GM21576 (cell line): Measurements from ENCODE around the gene SEPTIN2.
"Not testable (repeated sequence)": the region's sequence is repeated elsewhere in the genome, so short reads cannot be mapped to it uniquely, and the experiment has no call there.

Experiments used
- ATAC-seq: cut with Tn5 transposase; IDR thresholded peaks from one replicate; pipeline ENCODE4 v1.9.1; 2021; ENCODE audit warnings: mild to moderate bottlenecking, moderate library complexity; ENCODE audit not compliant: unreplicated experiment

SEPTIN2 gene

GRCh38 chr2:241286348-241287090, 29.2 kb upstream of the SEPTIN2 start:
- ATAC-seq: no peak

DNA sequence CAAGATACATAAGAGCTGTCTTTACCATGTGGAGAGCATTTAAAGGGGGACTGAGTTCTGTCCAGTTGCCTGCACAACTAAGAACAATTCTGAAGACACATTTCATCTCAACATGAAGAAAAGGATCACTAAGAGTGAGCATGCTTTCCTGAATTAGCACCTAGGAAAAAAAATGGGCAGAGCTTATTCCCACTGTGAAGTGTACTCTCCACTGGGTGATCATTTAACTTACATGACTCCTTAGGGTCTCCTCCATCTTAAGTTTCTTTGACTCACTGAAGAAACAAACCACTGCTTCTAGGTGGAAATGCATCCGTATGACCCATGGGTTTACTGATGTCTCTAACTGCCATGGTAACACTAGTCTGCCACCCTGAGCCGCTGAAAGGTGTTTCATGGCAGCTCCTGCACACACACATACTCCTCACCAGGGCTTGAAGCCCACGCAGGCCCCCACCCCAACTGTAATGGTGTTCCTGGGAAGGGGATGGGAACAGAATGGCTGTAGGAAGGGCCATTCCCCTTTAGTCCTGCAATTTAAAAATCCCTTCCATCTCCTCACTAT, 27.3 kb upstream of the SEPTIN2 start:
- ATAC-seq: no peak

DNA sequence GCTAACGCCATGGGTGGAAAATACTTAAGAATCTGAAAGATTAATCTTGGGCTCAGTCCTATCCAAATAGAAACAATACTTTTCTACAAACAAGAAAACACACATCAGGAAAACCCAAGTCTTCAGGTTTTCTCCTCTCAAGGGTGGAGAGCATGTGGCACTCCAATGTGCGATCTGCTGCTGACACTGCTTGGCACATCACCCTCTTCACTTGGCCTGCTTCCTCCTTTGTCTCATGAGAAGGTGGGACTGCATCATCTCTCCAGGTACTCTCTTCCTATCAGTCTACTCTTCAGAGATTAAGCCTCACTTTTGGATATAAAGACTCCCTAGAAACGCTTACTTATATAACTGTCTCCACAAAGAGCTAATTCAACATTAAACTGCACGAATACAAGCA, 26.7 kb upstream of the SEPTIN2 start:
- ATAC-seq: no peak

DNA sequence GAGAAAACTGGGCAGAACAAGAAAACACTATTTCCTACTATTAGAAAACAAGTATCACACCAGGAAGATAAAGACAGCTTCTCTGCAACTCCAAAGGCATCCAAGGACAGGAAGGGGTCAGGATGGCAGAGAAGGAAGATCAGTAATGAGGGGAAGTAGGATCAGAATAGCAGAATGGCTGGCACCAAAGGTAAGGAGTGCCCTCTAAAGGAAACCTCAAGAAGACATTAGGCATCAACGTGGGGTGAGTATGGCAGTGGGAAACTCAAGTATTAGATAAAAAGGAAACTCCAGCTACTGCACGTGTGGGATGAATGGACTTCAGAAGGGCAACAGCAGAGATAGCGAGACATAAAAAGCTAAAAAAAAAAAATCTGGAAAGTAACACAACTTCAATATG, 26.1 kb upstream of the SEPTIN2 start:
- no peak for ATAC-seq

- ATAC-seq: no peak
These were observed 24.6 kb upstream of the SEPTIN2 start for GRCh38 chr2:241291153-241291552.

DNA sequence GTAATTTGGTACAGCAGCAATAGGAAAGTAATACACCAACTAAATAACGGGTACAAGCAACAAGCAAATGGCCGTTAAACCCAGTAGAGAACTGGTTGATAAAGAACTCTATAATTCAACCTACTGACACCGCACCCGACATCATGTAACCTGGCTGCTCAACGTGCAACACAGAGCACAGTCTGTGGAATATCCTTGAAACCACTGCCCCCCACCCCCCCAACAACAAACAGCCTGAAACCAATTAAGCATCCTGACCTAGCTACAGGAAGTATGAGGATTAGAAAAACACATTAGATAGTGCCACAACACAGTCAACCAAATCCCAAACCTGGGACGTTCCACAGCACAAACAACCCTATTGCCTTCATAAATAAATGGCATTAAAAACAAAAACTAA, 23.7 kb upstream of the SEPTIN2 start:
- no peak for ATAC-seq

DNA sequence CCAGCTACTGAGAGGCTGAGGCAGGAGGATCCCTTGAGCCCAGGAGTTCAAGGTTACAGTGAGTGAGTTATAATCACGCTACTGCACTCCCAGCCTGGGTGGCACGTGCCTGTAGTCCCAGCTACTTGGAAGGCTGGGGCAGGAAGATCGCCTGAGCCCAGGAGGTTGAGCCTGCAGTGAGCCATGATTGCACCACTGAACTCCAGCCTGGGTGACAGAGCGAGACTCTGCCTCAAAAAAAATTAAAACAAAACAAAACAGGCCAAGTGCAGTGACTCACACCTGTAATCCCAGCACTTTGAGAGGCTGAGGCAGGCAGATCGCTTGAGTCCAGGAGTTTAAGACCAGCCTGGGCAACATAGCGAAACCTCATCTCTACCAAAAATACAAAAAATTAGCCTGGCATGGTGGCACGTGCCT, 22.3 kb upstream of the SEPTIN2 start:
- ATAC-seq: not testable (repeated sequence)

- no peak for ATAC-seq
These were observed 20.2 kb upstream of the SEPTIN2 start for GRCh38 chr2:241295326-241296095.

GRCh38 chr2:241296767-241297166, 19.0 kb upstream of the SEPTIN2 start:
- ATAC-seq: no peak

GRCh38 chr2:241298673-241299072, 17.1 kb upstream of the SEPTIN2 start:
- no peak for ATAC-seq

DNA sequence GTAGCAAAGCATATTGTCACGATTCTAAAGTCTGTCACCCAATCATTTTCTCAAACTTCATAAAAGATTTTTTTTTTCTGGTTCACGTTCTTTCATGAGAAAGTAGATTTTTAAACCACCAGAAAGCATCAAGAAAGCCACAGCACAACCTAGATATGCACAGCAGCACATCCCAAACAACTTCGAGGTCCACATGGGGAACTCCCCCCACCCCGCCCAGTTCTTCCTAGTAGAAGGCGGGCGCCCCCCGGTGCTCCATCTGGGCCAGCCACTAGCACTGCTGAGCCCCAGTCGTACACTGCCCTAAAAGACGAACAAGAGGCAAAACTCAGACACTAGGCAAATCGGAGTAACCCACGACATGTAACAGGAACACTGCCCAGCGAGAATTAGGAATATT, 15.7 kb upstream of the SEPTIN2 start:
- ATAC-seq: no peak

- no peak for ATAC-seq
These were observed 13.6 kb upstream of the SEPTIN2 start for GRCh38 chr2:241302083-241302482.

- no peak for ATAC-seq
These were observed 12.7 kb upstream of the SEPTIN2 start for GRCh38 chr2:241302759-241303651.

DNA sequence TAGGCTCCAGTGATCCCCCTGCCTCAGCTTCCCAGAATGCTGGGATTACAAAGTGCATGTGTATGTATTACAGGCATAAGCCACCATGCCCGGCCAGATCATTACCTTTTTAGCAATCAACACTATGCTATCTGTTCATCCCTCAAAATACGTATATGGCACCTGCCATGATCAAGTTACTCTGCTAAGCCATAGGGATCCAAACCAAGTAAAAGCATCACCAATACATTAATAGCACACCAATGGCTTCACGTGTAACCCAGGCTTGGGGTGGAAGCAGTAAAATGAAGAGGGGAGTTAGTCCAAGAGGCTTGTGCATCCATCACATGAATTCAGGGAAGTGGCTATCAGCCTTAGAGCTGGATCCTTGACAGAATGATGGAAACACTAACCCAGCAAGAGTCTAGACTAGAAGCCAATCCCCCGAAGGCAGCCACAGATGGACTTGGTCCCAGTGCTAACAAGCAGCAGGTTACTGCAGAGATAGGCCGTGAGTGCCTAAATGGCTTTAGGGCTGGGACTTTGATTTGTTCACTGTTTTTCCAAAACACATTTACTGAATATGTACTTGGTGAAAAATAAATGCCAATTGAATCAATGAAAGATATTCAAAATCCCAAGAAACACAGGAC, 11.6 kb upstream of the SEPTIN2 start:
- no peak for ATAC-seq

- no peak for ATAC-seq
These were observed 8.7 kb upstream of the SEPTIN2 start for GRCh38 chr2:241307055-241307454.

- ATAC-seq: no peak
These were observed 7.5 kb upstream of the SEPTIN2 start for GRCh38 chr2:241308267-241308666.

DNA sequence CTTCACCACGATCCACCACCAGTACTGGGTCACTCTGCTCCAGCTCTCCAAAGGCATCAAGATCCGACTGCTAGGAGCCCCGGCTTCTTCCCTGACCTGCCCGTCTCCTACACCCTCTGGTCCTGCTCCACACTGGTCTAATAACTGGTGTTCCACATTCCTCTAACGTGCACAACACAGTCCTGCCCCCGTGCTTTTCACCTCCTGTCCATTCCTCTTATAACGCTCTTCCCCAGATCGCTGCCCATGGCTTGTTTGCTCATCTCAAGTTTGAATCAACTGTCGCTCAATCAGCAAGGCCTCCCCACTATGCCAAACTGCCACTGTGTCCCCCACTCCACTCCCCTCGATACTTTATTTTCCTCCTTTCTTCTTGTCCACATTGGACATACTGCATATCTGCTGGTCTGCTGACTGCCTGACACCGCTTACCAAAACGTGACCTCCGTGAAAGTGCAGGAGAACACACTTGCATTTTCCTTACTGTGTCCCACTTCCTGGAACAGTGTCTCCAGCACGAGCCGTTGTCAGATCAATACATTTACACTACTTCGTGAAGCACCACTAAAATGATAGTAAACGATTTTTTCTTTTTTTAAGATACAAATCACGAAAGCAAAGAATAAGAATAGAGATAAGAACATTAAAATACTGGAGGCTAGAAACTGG, 6.8 kb upstream of the SEPTIN2 start:
- no peak for ATAC-seq

DNA sequence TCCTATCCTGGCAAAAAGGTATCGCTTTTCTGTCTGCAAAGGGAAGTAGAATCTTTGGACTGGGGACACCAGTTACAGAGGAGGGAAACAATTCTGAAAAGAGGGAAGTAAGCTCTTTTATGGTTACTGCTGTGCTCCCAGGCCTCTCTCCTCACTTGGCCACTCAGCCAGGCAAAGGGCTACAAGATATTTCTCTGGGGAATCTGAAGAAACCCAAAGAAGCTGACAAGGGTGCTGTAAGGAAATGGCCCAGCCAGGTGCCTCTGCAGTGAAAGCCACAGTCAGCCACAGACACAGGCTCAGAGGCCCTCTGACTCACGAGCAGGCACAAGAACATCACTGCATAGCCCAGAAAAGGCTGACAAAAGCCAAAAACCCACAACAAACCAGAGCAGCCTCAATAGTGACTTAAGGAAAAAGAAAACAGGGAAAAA, 6.0 kb upstream of the SEPTIN2 start:
- ATAC-seq: peak; percentile 48

GRCh38 chr2:241310917-241311566, 4.7 kb upstream of the SEPTIN2 start:
- no peak for ATAC-seq
